Activated T-helper 17 cell treated with anti-CD3 and anti-CD28 coated beads, Interleukin-2, amount 50 U/mL, for 72 hours (primary cell): ENCODE data around the gene REEP1. TPM values are rescaled to one million over a fixed set of nuclear protein-coding genes. Genes with fewer than 3 reads are reported as not detected.

Source experiments
- ATAC-seq: fragments of 150-1000 bp; cut with Tn5 transposase; replicated peaks from 2 replicates; pipeline ENCODE4 v1.10.0; 2021; ENCODE audit warnings: mild to moderate bottlenecking, moderate library complexity
- H3K27ac Mint-ChIP-seq: one replicate; pipeline ENCODE4 v1.8.0; 2022; ENCODE audit warnings: mixed read lengths
- H3K27me3 Mint-ChIP-seq: one replicate; pipeline ENCODE4 v1.8.0; 2022; ENCODE audit warnings: mixed read lengths
- H3K36me3 Mint-ChIP-seq: one replicate; pipeline ENCODE4 v1.8.0; 2022; ENCODE audit warnings: low read depth, mild to moderate bottlenecking, mixed read lengths
- H3K4me1 Mint-ChIP-seq: one replicate; pipeline ENCODE4 v1.8.0; 2022; ENCODE audit warnings: mixed read lengths
- H3K4me3 Mint-ChIP-seq: one replicate; pipeline ENCODE4 v1.8.0; 2022; ENCODE audit warnings: mild to moderate bottlenecking, mixed read lengths
- H3K9me3 Mint-ChIP-seq: one replicate; pipeline ENCODE4 v1.8.0; 2022; ENCODE audit warnings: mixed read lengths
- total RNA-seq, 2 donors: library from RNA; stranded (reverse); gene quantifications; one replicate each; pipeline ENCODE4 v1.2.3, GENCODE V29; 2022

REEP1 gene
- total RNA-seq, 2 donors from 2014 or later, result 0.11 to 0.26 TPM

DNA sequence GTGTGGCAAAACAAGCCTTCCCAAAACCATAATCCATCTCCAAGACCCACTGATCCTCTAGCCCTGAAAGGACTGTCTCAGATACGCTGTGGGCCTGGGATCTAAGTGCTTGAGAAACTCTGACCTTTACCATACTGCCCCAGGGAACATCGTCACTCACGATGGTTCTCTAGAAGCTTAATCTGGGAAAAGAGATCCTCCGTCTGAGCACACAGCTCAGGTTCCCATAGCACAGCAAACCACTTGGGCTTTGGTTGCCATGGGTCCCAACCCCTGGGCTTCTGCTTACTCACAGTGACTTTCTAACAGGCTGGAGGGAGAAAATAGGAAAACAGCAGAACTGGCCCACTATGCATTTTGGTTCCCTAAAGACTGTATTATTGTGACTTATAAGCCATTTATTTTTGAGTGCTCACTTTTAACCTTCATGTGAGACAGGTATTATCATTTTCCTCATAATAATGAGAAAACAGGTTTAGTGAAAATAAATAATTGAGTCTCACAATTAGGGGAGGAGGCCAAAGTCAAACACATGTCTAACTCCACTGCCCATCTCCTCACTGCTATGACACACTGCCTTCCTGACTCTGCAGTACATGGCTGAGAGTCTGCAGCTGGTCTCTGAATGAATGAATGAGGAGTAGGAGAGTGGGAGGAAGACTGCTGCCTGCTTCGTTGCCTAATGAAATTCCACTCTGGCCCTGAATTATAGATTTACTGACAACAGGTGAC lies 46.7 kb downstream of the REEP1 start:
- Mint-ChIP-seq H3K4me3 (no peak overlapping the region), H3K27ac (no peak overlapping the region), H3K36me3 (no peaks in the 10 kb centered on the region), H3K4me1 (no peaks in the 10 kb centered on the region), H3K27me3 (peaks cover 15% of the 10 kb centered on the region), H3K9me3 (no peaks in the 10 kb centered on the region)
- ATAC-seq, result no peak

DNA sequence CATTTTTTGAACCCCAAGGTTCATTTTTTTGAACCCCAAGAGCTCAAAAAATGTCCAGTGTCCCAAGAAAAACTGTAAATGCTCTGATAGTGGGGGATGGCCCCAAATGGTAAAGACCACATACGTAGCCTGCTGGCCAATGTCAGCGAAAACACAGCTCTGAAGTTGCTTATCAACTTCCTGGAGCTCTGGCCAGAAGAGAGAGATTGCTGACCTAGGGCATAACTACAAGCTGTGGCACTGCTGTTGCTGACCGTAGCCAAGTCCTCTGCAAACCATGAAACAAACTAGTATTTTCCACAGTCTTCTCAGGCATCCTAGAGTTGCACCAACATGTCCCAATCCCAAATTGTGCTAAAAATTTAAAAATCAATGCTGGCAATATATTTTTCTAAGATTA lies 50.9 kb downstream of the REEP1 start:
- Mint-ChIP-seq H3K4me1 (no peaks in the 10 kb centered on the region), H3K36me3 (no peaks in the 10 kb centered on the region), H3K27me3 (peaks cover 13% of the 10 kb centered on the region), H3K27ac (no peak overlapping the region), H3K9me3 (no peaks in the 10 kb centered on the region), H3K4me3 (no peak overlapping the region)
- no peak for ATAC-seq

DNA sequence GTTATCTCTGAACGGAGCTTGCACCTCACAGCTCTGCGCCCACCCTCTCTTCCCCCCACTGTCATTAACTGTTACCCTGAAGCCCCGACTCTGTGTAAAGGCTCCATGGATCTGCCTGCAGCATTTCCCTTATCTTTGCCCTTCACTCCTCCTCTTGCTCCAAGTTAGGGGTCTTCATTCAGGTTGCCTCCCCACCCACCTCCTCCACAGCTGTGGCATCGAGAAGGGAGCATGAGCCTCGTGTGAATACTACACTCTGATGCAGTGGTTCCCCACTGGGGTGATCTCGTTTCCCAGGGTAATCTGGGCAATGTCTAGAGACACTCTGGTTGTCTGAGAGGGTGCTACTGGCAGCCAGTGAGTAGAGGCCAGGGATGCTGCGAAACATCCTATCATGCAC lies 51.4 kb downstream of the REEP1 start:
- Mint-ChIP-seq H3K4me1 (no peaks in the 10 kb centered on the region), H3K27ac (no peak overlapping the region), H3K36me3 (no peaks in the 10 kb centered on the region), H3K4me3 (no peak overlapping the region), H3K9me3 (no peaks in the 10 kb centered on the region), H3K27me3 (peaks cover 9% of the 10 kb centered on the region)
- ATAC-seq, result no peak

DNA sequence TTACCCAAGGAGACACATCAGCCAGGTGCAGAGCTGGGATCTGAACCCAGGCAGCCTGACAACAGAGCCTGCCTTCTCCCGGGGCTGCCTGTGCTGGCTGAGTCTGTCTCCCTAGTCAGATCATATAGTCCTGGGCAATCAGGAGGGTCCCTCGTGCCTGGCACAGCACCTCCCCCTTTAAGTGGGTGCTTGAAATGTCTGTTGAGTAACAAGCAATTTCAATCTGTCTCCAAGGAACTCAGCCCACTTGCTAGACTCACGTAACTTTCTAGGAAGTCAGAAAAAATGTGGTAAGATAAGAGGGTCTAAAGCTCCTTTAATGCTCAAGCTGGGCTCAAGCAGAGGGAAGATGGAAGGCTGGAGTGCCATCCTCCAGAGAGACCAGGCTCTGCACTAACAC lies 51.9 kb downstream of the REEP1 start:
- no peaks in the 10 kb centered on the region for H3K4me1 Mint-ChIP-seq
- peaks cover 9% of the 10 kb centered on the region for H3K27me3 Mint-ChIP-seq
- no peak overlapping the region for H3K4me3 Mint-ChIP-seq
- no peak for ATAC-seq
- no peaks in the 10 kb centered on the region for H3K36me3 Mint-ChIP-seq
- H3K27ac Mint-ChIP-seq, result no peak overlapping the region
- no peaks in the 10 kb centered on the region for H3K9me3 Mint-ChIP-seq

DNA sequence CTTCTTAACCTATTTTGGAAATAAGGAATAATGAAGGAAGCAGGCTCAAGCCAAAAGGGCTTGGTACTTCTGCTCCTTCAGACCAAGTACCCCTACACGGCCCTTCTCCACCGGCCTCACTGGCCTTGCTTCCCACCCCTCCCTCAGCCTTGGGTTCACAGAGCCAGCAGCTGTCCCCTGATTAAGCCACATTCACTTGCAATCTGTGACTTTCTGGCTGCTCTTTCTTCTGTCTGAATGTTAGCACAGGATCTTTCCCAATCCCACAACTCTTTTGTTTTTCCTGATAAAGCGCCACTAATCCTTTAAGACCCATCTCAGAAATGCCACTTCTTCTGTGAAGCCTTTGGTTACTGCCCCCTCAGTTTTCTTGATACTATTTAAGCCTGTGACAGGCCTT lies 52.4 kb downstream of the REEP1 start:
- Mint-ChIP-seq H3K4me3 (no peak overlapping the region), H3K36me3 (no peaks in the 10 kb centered on the region), H3K9me3 (no peaks in the 10 kb centered on the region), H3K4me1 (no peaks in the 10 kb centered on the region), H3K27me3 (peaks cover 9% of the 10 kb centered on the region), H3K27ac (no peak overlapping the region)
- no peak for ATAC-seq

DNA sequence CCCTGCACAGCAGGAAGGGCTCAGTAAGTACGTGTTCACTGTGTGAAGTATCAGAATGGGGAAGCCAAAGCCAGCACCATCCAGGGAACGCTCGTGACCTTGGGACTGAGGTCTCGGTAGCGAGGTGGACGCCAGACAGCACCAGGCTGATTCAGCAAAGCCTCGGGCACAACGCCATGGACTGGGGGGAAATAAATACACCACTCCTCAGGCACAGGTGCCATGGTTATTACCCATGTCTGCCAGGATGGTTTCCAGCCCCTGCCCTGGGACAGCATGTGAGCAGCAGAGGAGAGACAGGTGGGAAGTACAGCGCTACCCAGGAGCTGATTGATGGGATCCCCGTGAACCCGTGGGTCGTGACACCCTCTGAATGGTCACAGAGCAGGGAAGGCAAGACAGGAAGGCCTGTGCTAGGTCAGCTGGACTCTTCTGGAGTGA lies 53.0 kb downstream of the REEP1 start:
- no peak overlapping the region for H3K4me3 Mint-ChIP-seq
- H3K9me3 Mint-ChIP-seq, result no peaks in the 10 kb centered on the region
- no peaks in the 10 kb centered on the region for H3K4me1 Mint-ChIP-seq
- no peak overlapping the region for H3K27ac Mint-ChIP-seq
- ATAC-seq, result no peak
- H3K27me3 Mint-ChIP-seq, result peaks cover 9% of the 10 kb centered on the region
- H3K36me3 Mint-ChIP-seq, result no peaks in the 10 kb centered on the region

DNA sequence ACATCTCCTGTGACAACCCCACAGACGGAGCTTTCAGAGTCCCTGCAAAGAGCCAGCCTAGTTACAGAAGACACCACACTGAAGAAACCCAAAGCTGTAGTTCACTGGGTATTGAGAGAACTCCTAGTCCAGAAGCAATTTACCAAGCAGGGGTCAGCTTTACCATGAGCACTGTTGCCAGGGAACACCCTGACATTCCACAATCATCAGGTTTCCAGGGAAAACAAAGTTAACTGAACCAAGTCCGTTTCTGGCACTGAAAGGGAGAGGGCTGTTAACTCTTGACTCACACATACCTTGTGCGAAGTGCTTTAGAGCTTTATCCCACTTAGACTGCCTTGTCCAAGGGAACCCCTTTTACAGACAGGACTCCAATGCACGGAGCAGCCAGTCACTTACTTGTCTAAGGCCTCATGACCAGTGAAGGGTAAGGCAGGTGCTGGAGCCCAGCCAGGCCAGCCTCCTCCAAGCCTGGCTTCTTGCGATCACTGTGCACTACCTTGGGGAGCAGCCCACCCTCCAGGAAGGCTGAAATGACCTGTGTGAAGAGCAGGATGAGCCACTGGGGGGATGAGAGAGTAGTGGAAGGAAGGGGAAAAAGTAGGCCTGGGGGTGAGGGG lies 53.9 kb downstream of the REEP1 start:
- Mint-ChIP-seq H3K4me1 (no peaks in the 10 kb centered on the region), H3K36me3 (no peaks in the 10 kb centered on the region), H3K27ac (no peak overlapping the region), H3K27me3 (peaks cover 15% of the 10 kb centered on the region), H3K9me3 (no peaks in the 10 kb centered on the region), H3K4me3 (no peak overlapping the region)
- ATAC-seq, result no peak

DNA sequence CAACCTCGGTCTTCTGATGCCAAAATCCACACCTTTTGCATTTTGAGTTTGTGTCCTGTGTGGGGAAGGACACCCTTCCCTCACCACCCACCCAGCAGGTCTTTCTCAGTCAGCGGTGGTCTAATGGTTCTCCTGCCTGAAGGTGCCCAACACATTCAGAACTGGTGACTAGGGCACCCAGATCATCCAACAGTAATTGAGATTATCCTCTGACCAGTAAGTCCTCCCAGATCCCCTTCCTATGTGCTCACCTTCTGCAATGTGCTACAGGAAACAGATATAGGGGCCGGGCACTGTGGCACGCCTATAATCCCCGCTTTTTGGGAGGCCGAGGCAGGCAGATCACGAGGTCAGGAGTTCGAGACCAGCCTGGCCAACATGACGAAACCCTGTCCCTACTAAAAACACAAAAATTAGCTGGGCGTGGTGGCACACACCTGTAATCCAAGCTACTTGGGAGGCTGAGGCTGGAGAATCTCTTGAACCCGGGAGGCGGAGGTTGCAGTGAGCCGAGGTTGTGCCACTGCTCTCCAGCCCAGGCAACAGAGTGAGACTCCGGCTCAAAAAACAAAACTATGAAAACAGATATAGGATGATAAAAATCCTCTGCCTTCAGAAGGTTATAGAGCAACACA lies 56.2 kb downstream of the REEP1 start:
- H3K27ac Mint-ChIP-seq, result no peak overlapping the region
- no peak for ATAC-seq
- H3K4me3 Mint-ChIP-seq, result no peak overlapping the region
- H3K9me3 Mint-ChIP-seq, result no peaks in the 10 kb centered on the region
- no peaks in the 10 kb centered on the region for H3K36me3 Mint-ChIP-seq
- H3K4me1 Mint-ChIP-seq, result no peaks in the 10 kb centered on the region
- peaks cover 18% of the 10 kb centered on the region for H3K27me3 Mint-ChIP-seq

DNA sequence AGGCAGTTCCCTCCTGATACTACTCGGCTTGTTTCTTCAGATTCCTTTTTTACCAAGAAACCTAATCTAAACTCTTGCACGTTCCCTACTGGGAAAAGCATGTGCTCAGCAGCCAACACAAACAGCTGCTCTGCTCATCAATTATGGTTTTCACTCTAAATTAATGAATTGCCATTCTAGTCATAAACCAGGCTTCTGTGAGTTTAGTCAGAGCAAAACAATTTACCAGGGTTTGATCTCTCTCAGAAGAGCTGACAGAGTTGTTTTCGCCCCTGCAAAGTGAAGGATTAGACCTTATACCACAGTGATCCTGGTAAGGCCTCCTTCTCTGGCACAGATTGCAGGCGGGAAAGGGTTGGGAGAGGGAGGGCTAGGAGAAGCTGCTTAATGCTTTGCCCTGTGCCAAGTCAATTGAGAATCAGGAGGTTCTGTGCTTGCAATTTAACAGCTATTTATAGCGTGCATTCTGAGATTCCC lies 57.2 kb downstream of the REEP1 start:
- H3K9me3 Mint-ChIP-seq, result no peaks in the 10 kb centered on the region
- peaks cover 6% of the 10 kb centered on the region for H3K4me1 Mint-ChIP-seq
- H3K27me3 Mint-ChIP-seq, result peaks cover 18% of the 10 kb centered on the region
- H3K36me3 Mint-ChIP-seq, result no peaks in the 10 kb centered on the region
- H3K4me3 Mint-ChIP-seq, result no peak overlapping the region
- ATAC-seq, result no peak
- H3K27ac Mint-ChIP-seq, result no peak overlapping the region

DNA sequence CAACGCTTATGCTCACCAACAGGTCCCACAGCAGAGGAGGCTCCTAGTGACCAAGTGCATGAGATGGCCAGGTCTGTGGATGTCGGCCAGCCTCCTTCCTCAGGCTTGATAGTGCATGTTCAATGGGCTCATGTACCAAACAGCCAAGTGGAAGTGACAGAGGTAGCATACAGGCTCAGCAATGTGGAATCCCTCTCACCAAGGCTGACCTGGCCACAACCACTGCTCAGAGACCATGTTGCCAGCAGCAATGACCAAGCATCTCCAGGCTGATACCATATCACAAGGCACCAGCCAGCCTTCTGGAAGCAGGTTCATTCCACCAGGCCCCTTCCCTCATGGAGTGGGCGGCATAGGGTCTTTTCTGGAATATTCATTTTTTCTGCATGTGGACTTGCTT lies 61.5 kb downstream of the REEP1 start:
- H3K27ac Mint-ChIP-seq, result peak overlapping the region; percentile 3
- ATAC-seq, result no peak
- peaks cover 31% of the 10 kb centered on the region for H3K4me1 Mint-ChIP-seq
- H3K27me3 Mint-ChIP-seq, result peaks cover 9% of the 10 kb centered on the region
- H3K9me3 Mint-ChIP-seq, result peaks cover 17% of the 10 kb centered on the region
- H3K4me3 Mint-ChIP-seq, result no peak overlapping the region
- H3K36me3 Mint-ChIP-seq, result no peaks in the 10 kb centered on the region

DNA sequence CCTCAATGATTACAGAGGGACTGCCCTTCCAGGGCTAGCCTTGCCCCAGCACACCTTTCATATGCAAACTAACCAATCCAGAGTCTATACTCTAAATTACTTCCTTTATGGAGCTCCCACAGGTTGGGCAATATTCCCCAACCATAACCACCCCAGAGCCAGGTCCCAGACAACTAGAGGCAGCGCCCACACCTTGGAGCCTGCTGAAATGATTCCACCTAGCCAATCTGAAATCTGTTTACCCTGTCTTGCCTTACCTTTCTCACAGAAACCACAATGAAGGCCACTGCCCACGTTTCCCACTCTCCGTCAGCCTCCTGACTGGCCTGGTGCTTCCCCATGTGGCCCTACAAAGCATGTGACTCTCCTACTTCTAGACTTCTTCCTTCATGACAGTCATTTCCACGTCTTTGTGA lies 62.0 kb downstream of the REEP1 start:
- peaks cover 31% of the 10 kb centered on the region for H3K4me1 Mint-ChIP-seq
- H3K36me3 Mint-ChIP-seq, result no peaks in the 10 kb centered on the region
- H3K27ac Mint-ChIP-seq, result peak overlapping the region; percentile 3
- ATAC-seq, result peak; percentile 86
- H3K27me3 Mint-ChIP-seq, result peaks cover 9% of the 10 kb centered on the region
- peaks cover 21% of the 10 kb centered on the region for H3K9me3 Mint-ChIP-seq
- H3K4me3 Mint-ChIP-seq, result no peak overlapping the region

DNA sequence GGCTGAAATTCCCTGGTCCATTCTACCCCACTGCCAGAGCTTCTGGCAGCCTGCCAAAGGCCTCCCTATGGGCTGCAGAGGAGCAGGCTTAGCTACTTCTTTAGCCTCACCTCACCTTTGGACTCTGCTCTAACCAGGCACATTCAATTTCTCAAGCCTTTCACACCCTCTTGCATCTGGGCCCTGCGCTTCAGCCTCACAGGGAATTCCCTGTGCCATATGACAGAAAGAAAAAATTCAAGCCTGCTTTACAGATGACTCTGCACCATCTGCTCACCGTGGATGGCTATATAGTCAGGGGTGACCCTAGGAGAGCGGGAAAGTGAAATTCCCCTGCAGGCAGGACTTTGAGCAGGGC lies 62.5 kb downstream of the REEP1 start:
- Mint-ChIP-seq H3K4me1 (peaks cover 31% of the 10 kb centered on the region), H3K4me3 (peak overlapping the region; percentile 43), H3K9me3 (peaks cover 21% of the 10 kb centered on the region), H3K27me3 (peaks cover 9% of the 10 kb centered on the region), H3K36me3 (no peaks in the 10 kb centered on the region), H3K27ac (peak overlapping the region; percentile 78)
- ATAC-seq, result peak; percentile 35

DNA sequence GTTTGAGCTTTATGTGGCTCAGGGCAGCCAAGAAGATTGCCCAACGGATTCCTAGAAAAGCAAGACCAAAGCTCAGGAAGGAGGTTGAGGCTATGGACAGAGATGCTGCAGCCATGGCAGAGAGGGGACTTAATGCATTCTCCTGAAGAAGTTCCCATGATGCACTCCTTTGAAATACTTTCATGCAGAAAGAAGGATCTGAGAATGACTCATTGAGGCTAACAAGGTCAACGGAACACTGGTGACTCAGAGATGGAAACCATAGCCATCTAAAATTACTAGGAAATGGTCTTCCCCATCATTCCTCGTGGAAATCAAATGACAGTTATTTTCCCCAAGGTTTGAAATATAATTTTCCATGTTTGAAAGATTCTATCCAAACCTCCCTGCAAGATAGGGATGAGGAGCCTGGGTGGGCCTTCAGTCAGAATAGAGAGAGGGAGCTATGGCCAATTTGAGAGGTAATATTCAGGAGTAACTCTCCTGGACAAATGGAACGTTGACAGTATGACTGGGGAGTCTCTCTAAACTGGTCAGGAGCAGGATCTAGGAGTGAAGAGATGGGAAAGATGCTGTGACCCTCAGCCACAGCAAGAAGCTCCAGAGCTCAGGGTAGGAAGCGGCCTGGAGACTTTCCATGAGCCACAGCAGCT lies 63.0 kb downstream of the REEP1 start:
- Mint-ChIP-seq H3K27ac (peak overlapping the region; percentile 78), H3K4me3 (peak overlapping the region; percentile 43), H3K4me1 (peaks cover 31% of the 10 kb centered on the region), H3K9me3 (peaks cover 21% of the 10 kb centered on the region), H3K36me3 (no peaks in the 10 kb centered on the region), H3K27me3 (peaks cover 9% of the 10 kb centered on the region)
- peak; percentile 71 for ATAC-seq

DNA sequence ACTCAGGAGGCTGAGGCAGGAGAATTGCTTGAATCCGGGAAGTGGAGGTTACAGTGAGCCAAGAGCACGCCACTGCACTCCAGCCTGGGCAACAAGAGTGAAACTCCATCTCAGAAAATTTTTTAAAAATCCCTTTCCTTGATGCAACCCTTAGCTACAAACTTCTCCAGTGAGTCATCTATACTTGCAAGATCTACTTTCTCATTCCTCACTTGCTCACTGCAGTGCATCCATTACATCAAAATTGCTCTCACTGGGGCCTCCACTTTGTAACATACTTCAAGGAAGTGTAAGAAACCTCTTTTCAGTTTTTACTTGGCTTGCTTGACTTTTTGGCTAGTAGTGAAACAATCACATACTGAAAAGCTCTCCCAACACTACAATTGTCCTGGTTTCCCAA lies 65.3 kb downstream of the REEP1 start:
- Mint-ChIP-seq H3K4me1 (peaks cover 31% of the 10 kb centered on the region), H3K9me3 (peaks cover 21% of the 10 kb centered on the region), H3K27ac (no peak overlapping the region)

More for the DNA sequence above, 65.3 kb downstream of the REEP1 start:
- Mint-ChIP-seq H3K4me3 (no peak overlapping the region), H3K36me3 (no peaks in the 10 kb centered on the region), H3K27me3 (peaks cover 19% of the 10 kb centered on the region)
- ATAC-seq, result no peak
